RWPE2 (cell line): ENCODE data around the gene GTPBP3.
"Not testable (repeated sequence)": the region's sequence is repeated elsewhere in the genome, so short reads cannot be mapped to it uniquely, and the experiment has no call there.

ENCODE experiments used
- ATAC-seq: fragments of 200-7000 bp; cut with Tn5 transposase; 3 replicates; pipeline ENCODE4 v1.9.1; 2021; ENCODE audit warnings: low read depth
- DNase-seq: peaks from one replicate; pipeline ENCODE4 v3.0.0-alpha.2; 2020; ENCODE audit warnings: low spot score
- H3K27ac ChIP-seq: fragments of 450-650 bp; 2 replicates; pipeline ENCODE4 v1.5.1; 2017; ENCODE audit warnings: mild to moderate bottlenecking; ENCODE audit not compliant: poor library complexity, severe bottlenecking
- H3K27me3 ChIP-seq: fragments of 250-450 bp; sonication (Bioruptor Pico); 2 replicates; pipeline ENCODE4 v1.5.1; 2021; ENCODE audit warnings: mild to moderate bottlenecking, moderate library complexity; ENCODE audit not compliant: insufficient read depth, poor library complexity, severe bottlenecking
- H3K36me3 ChIP-seq: fragments of 250-450 bp; sonication (Bioruptor Pico); 2 replicates; pipeline ENCODE4 v1.5.1; 2020; ENCODE audit warnings: low read depth, mild to moderate bottlenecking, moderate library complexity
- H3K4me1 ChIP-seq: fragments of 250-450 bp; sonication (Bioruptor Pico); 2 replicates; pipeline ENCODE4 v1.5.1; 2021; ENCODE audit warnings: mild to moderate bottlenecking, moderate library complexity; ENCODE audit not compliant: insufficient read depth, poor library complexity, severe bottlenecking
- H3K4me3 ChIP-seq: fragments of 250-450 bp; sonication (Bioruptor Pico); 2 replicates; pipeline ENCODE4 v1.5.1; 2021; ENCODE audit warnings: mild to moderate bottlenecking, moderate library complexity; ENCODE audit not compliant: severe bottlenecking
- H3K9me3 ChIP-seq: fragments of 250-450 bp; sonication (Bioruptor Pico); 2 replicates; pipeline ENCODE4 v1.5.1; 2021; ENCODE audit warnings: mild to moderate bottlenecking, moderate library complexity; ENCODE audit not compliant: severe bottlenecking
- CTCF ChIP-seq: fragments of 450-650 bp; IDR thresholded peaks from one replicate; pipeline ENCODE4 v1.5.1; 2017; ENCODE audit warnings: mild to moderate bottlenecking, moderate library complexity; ENCODE audit not compliant: poor library complexity, severe bottlenecking

The GTPBP3 gene

GRCh38 chr19:17358395-17358794, 21.0 kb downstream of the GTPBP3 start:
- H3K36me3 ChIP-seq = no peaks in the 10 kb centered on the region
- H3K9me3 ChIP-seq = no peaks in the 10 kb centered on the region
- H3K4me1 ChIP-seq = no peaks in the 10 kb centered on the region
- no peak for TF ChIP-seq CTCF
- no peak overlapping the region for H3K4me3 ChIP-seq
- H3K27me3 ChIP-seq = no peaks in the 10 kb centered on the region
- H3K27ac ChIP-seq = no peak overlapping the region
- ATAC-seq = no peak
- DNase-seq = no peak

DNA sequence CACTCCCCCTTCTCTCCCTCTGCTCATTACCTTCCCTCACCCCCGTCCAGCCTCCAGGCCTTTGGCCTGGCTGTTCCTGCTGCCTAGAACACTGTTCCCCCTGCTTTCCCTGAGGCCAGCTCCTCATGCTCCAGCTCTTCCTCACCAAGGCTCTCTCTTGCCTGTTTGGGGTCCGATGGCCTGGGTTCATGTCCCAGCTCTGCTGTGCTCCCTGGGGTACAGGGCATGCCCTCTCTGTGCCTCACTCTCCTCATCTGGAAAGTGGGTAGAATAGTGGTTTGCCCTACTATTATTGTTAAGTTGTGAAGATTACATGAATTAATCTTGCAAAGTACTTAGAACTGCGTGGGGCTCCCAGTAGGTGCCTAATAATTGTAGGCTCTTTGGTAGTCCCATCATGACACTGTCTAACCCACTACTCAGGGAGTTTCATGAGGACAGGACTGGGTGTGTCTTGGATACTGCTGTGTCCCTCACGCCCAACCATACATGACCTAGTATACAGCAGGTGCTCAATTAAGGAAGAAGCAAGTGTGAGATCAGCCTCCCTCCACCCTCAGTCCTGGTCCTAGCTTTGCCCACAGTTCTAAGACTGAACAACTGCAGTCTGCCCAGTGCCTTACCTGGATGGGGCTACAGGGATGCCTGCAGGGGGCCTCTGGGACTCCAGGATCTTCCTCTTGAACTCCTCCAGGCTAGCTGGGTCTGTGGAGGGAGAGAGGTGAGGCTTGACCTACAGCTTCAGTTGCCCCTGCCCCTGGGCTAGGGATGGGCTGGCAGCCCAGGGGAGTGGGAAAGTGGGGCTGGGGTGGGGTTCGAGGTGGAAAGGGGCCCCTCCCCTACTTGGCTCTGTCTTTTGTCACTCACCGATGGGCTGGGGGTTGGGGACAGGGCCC, 22.8 kb downstream of the GTPBP3 start:
- TF ChIP-seq CTCF = no peak
- ATAC-seq = no peak
- H3K27ac ChIP-seq = no peak overlapping the region

GRCh38 chr19:17363852-17364605, 26.7 kb downstream of the GTPBP3 start:
- not testable (repeated sequence) for ATAC-seq, H3K27ac ChIP-seq, H3K9me3 ChIP-seq, DNase-seq, H3K4me1 ChIP-seq, H3K27me3 ChIP-seq, H3K4me3 ChIP-seq, H3K36me3 ChIP-seq

More for the DNA sequence above, 22.8 kb downstream of the GTPBP3 start:
- no peak overlapping the region for H3K4me3 ChIP-seq
- DNase-seq = no peak
- no peaks in the 10 kb centered on the region for H3K4me1 ChIP-seq
- H3K27me3 ChIP-seq = no peaks in the 10 kb centered on the region
- H3K9me3 ChIP-seq = no peaks in the 10 kb centered on the region
- H3K36me3 ChIP-seq = no peaks in the 10 kb centered on the region

- Histone ChIP-seq H3K27me3 (no peaks in the 10 kb centered on the region), H3K27ac (no peak overlapping the region), H3K4me1 (no peaks in the 10 kb centered on the region), H3K9me3 (no peaks in the 10 kb centered on the region), H3K36me3 (no peaks in the 10 kb centered on the region), H3K4me3 (no peak overlapping the region)
- ATAC-seq = no peak
- DNase-seq = no peak
- no peak for TF ChIP-seq CTCF
These were observed 28.0 kb downstream of the GTPBP3 start for GRCh38 chr19:17365361-17365760.

DNA sequence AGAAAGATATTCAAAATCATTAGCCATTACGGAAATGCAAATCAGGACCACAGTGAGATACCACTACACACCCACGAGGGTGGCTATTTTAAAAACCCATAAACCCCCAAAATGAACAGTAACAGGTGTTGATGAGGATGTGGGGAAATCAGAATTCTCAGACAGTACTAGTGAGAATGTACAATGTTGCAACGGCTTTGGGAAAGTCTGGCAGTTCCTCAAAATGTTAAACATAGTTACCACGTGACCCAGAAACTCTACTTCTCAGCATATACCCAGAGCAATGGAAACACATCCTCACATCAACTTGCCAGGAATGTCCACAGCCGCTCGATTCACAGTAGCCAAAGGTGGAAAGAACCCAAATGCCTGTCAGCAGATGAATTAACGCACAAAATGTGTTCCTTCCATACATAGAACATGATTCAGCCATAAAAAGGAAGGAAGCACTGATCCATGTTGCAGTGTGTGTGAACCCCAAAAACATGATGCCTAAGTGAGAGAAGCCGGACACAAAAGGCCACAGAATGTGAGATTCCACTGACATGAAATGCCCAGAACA, 32.8 kb downstream of the GTPBP3 start:
- ATAC-seq = no peak
- no peaks in the 10 kb centered on the region for H3K4me1 ChIP-seq
- no peaks in the 10 kb centered on the region for H3K9me3 ChIP-seq
- H3K27me3 ChIP-seq = no peaks in the 10 kb centered on the region
- DNase-seq = no peak
- no peak for TF ChIP-seq CTCF
- no peak overlapping the region for H3K4me3 ChIP-seq
- no peak overlapping the region for H3K27ac ChIP-seq
- H3K36me3 ChIP-seq = no peaks in the 10 kb centered on the region
